Measurements from ENCODE around the gene PRR29. TPM values are rescaled to one million over a fixed set of nuclear protein-coding genes. Genes with fewer than 3 reads are reported as not detected.

PRR29 gene
- total RNA-seq, 1 experiment from 2014 or later: 0.85 TPM

DNA sequence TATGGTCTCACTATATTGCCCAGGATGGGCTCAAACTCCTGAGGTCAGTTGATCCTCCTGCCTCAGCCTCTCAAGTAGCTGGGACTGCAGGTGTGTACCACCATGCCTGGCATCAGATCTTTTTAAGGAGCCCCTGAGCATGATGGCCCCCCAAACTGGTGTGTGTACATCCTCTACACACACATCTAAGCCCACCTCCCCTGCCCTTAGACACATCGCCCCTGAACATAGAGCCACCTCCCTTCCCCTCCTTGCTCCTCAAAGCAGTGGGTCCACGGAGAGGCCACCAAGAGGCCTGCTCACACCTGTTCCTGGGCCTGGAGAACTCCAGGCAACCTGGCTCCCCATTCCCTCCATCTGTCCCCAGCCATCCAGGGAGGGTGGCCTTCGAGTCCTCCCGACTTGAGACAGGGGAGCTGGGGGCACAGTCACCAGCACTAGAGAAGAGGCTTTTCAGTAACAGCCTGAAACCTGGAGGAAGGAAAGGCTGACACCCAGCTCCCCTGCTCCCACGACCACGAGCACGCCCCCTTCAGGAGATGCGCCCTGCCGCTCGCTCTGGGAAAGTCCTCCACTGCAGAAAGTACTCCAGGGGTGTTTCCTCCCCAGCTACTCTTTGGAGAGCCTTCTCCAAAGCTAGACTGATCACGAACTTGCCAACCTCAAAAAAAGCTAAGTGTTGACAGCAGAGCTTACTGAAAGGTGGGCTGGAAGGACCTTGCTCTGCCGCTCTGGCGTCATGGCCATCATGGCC is 12.6 kb upstream of the PRR29 start:
- TF ChIP-seq SMAD4 (CRISPR knock-in tag; IDR thresholded peaks at IDR 0.05): no peak
- TF ChIP-seq ZNF263 (CRISPR knock-in tag; IDR thresholded peaks at IDR 0.05; ENCODE audit: low read depth): no peak
- no peak for TF ChIP-seq ELF4 (CRISPR knock-in tag; IDR thresholded peaks at IDR 0.05; ENCODE audit: low read depth)
- TF ChIP-seq CREB1 (CRISPR knock-in tag; IDR thresholded peaks at IDR 0.05): no peak
- no peak for TF ChIP-seq TCF7 (CRISPR knock-in tag; IDR thresholded peaks at IDR 0.05; ENCODE audit: low read depth)
- TF ChIP-seq, protein P1, sequence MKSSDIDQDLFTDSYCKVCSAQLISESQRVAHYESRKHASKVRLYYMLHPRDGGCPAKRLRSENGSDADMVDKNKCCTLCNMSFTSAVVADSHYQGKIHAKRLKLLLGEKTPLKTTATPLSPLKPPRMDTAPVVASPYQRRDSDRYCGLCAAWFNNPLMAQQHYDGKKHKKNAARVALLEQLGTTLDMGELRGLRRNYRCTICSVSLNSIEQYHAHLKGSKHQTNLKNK (CRISPR knock-in tag; IDR thresholded peaks at IDR 0.05): no peak
- TF ChIP-seq RELA (CRISPR knock-in tag; IDR thresholded peaks at IDR 0.05; ENCODE audit: borderline replicate concordance): no peak
- TF ChIP-seq ZNF121 (CRISPR knock-in tag; IDR thresholded peaks at IDR 0.05): no peak
- TF ChIP-seq, protein P2, sequence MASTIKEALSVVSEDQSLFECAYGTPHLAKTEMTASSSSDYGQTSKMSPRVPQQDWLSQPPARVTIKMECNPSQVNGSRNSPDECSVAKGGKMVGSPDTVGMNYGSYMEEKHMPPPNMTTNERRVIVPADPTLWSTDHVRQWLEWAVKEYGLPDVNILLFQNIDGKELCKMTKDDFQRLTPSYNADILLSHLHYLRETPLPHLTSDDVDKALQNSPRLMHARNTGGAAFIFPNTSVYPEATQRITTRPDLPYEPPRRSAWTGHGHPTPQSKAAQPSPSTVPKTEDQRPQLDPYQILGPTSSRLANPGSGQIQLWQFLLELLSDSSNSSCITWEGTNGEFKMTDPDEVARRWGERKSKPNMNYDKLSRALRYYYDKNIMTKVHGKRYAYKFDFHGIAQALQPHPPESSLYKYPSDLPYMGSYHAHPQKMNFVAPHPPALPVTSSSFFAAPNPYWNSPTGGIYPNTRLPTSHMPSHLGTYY (CRISPR knock-in tag; IDR thresholded peaks at IDR 0.05): no peak
- TF ChIP-seq, protein P3, sequence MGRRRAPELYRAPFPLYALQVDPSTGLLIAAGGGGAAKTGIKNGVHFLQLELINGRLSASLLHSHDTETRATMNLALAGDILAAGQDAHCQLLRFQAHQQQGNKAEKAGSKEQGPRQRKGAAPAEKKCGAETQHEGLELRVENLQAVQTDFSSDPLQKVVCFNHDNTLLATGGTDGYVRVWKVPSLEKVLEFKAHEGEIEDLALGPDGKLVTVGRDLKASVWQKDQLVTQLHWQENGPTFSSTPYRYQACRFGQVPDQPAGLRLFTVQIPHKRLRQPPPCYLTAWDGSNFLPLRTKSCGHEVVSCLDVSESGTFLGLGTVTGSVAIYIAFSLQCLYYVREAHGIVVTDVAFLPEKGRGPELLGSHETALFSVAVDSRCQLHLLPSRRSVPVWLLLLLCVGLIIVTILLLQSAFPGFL (CRISPR knock-in tag; IDR thresholded peaks at IDR 0.05; ENCODE audit: borderline replicate concordance): no peak
- no peak for TF ChIP-seq HMGA2 (CRISPR knock-in tag; IDR thresholded peaks at IDR 0.05)
- TF ChIP-seq, protein P4, sequence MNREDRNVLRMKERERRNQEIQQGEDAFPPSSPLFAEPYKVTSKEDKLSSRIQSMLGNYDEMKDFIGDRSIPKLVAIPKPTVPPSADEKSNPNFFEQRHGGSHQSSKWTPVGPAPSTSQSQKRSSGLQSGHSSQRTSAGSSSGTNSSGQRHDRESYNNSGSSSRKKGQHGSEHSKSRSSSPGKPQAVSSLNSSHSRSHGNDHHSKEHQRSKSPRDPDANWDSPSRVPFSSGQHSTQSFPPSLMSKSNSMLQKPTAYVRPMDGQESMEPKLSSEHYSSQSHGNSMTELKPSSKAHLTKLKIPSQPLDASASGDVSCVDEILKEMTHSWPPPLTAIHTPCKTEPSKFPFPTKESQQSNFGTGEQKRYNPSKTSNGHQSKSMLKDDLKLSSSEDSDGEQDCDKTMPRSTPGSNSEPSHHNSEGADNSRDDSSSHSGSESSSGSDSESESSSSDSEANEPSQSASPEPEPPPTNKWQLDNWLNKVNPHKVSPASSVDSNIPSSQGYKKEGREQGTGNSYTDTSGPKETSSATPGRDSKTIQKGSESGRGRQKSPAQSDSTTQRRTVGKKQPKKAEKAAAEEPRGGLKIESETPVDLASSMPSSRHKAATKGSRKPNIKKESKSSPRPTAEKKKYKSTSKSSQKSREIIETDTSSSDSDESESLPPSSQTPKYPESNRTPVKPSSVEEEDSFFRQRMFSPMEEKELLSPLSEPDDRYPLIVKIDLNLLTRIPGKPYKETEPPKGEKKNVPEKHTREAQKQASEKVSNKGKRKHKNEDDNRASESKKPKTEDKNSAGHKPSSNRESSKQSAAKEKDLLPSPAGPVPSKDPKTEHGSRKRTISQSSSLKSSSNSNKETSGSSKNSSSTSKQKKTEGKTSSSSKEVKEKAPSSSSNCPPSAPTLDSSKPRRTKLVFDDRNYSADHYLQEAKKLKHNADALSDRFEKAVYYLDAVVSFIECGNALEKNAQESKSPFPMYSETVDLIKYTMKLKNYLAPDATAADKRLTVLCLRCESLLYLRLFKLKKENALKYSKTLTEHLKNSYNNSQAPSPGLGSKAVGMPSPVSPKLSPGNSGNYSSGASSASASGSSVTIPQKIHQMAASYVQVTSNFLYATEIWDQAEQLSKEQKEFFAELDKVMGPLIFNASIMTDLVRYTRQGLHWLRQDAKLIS (CRISPR knock-in tag; IDR thresholded peaks at IDR 0.05; ENCODE audit: borderline replicate concordance): no peak
- no peak for TF ChIP-seq TP53 (CRISPR knock-in tag; IDR thresholded peaks at IDR 0.05)
- TF ChIP-seq, protein P5, sequence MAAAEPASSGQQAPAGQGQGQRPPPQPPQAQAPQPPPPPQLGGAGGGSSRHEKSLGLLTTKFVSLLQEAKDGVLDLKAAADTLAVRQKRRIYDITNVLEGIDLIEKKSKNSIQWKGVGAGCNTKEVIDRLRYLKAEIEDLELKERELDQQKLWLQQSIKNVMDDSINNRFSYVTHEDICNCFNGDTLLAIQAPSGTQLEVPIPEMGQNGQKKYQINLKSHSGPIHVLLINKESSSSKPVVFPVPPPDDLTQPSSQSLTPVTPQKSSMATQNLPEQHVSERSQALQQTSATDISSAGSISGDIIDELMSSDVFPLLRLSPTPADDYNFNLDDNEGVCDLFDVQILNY (CRISPR knock-in tag; IDR thresholded peaks at IDR 0.05): no peak
- TF ChIP-seq FOXJ3 (CRISPR knock-in tag; IDR thresholded peaks at IDR 0.05; ENCODE audit: borderline replicate concordance): no peak
- TF ChIP-seq ZNF138 (CRISPR knock-in tag; conservative IDR thresholded peaks at IDR 0.05): no peak
- no peak for TF ChIP-seq JUN (CRISPR knock-in tag; IDR thresholded peaks at IDR 0.05)
- TF ChIP-seq, protein P6, sequence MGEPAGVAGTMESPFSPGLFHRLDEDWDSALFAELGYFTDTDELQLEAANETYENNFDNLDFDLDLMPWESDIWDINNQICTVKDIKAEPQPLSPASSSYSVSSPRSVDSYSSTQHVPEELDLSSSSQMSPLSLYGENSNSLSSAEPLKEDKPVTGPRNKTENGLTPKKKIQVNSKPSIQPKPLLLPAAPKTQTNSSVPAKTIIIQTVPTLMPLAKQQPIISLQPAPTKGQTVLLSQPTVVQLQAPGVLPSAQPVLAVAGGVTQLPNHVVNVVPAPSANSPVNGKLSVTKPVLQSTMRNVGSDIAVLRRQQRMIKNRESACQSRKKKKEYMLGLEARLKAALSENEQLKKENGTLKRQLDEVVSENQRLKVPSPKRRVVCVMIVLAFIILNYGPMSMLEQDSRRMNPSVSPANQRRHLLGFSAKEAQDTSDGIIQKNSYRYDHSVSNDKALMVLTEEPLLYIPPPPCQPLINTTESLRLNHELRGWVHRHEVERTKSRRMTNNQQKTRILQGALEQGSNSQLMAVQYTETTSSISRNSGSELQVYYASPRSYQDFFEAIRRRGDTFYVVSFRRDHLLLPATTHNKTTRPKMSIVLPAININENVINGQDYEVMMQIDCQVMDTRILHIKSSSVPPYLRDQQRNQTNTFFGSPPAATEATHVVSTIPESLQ (CRISPR knock-in tag; IDR thresholded peaks at IDR 0.05): no peak
- POLR2A ChIA-PET: interaction anchor here (0.6 kb wide), 1 partner anchor 10 kb away, joined by 5 read pairs; no protein-coding TSS in a partner anchor
- peaks cover 4% of the 10 kb centered on the region; the same call in 1 of the 2 replicates for H3K27me3 Mint-ChIP-seq (ENCODE audit: low read depth)
- ATAC-seq: peak; percentile 17; the same call in 1 of the 2 replicates
- H3K9me3 Mint-ChIP-seq: peaks cover 16% of the 10 kb centered on the region
- H3K4me3 Mint-ChIP-seq: no peak overlapping the region
- peaks cover 20% of the 10 kb centered on the region for H3K4me1 Mint-ChIP-seq
- peak; percentile 48 for DNase-seq (ENCODE audit: low spot score)
- no peak overlapping the region for H3K27ac Mint-ChIP-seq
- CTCF ChIA-PET: interaction anchor here (0.6 to 3.8 kb wide), 18 partner anchors 9 to 148 kb away, joined by 3 to 26 read pairs (median 7); partner anchors contain the start of genes CSHL1, GH1, GH2 and PRR29
- peaks cover 10% of the 10 kb centered on the region for H3K36me3 Mint-ChIP-seq

All from WTC11 (cell line).